K562 (cell line): Measurements from ENCODE around the gene METTL2B. TPM values are rescaled to one million over a fixed set of nuclear protein-coding genes. Genes with fewer than 3 reads are reported as not detected.

Source experiments
- HDAC1 ChIP-seq, 2 experiments: fragments of 450-650 bp; IDR thresholded peaks; 2 replicates each; pipeline ENCODE4 v1.6.1; 2016 to 2017; ENCODE audit warnings: inconsistent platforms in 1 of 2, mild to moderate bottlenecking in 1 of 2, moderate library complexity in 1 of 2
- LEF1 ChIP-seq: fragments of 450-650 bp; IDR thresholded peaks from 2 replicates; pipeline ENCODE4 v1.6.1; 2016; ENCODE audit warnings: mild to moderate bottlenecking
- PCBP2 ChIP-seq: fragments of 200-400 bp; formaldehyde crosslinking; IDR thresholded peaks from 2 replicates; pipeline ENCODE4 v1.6.1; 2018; ENCODE audit warnings: low read length, low read depth, mild to moderate bottlenecking, moderate library complexity; ENCODE audit not compliant: poor library complexity, severe bottlenecking
- SMAD4 ChIP-seq: fragments of 250-450 bp; sonication (Bioruptor Pico); conservative IDR thresholded peaks from 2 replicates; pipeline ENCODE4 v1.8.0; 2021; ENCODE audit warnings: inconsistent platforms, mild to moderate bottlenecking, moderate library complexity
- ZNF282 ChIP-seq: sonication (generic); formaldehyde crosslinking; IDR thresholded peaks from 2 replicates; pipeline ENCODE4 v1.8.1; 2023; ENCODE audit warnings: missing genetic modification reagents
- polyA plus RNA-seq, 8 experiments: library from polyadenylated mRNA; depleted of rRNA in 4 of 8; stranded (reverse) in 5 of 8; unstranded in 3 of 8; fragments of >200 nt; fragmentation: Nextera tagmentation in 2 of 8; fragmentation: Illumina TruSeq in 1 of 8; extraction: Ambion mirVana in 2 of 8; extraction: Trizol in 1 of 8; gene quantifications; 2 replicates each; pipeline versions ENCODE4 v1.2.1 to v1.2.3, GENCODE V29; 2011 to 2014; ENCODE audit warnings: inconsistent platforms in 1 of 8, missing spikeins in 1 of 8
- total RNA-seq, 7 experiments: library from RNA; depleted of rRNA in 6 of 7; stranded (reverse); fragments of >200 nt in 6 of 7; fragmentation: Illumina TruSeq in 2 of 7; extraction: Trizol in 2 of 7; gene quantifications; 2 replicates each; pipeline versions ENCODE4 v1.2.1 to v1.2.3, GENCODE V29; 2011 to 2021; ENCODE audit warnings: low replicate concordance in 1 of 7
- TF ChIP-seq, protein P1 (sequence below): fragments of 450-650 bp; IDR thresholded peaks from 2 replicates; pipeline ENCODE4 v1.6.1; 2016; ENCODE audit warnings: mild to moderate bottlenecking, moderate library complexity
- TF ChIP-seq, protein P2 (sequence below): IDR thresholded peaks from 2 replicates; pipeline ENCODE4 v1.6.1; 2016; ENCODE audit warnings: missing genetic modification characterization, missing compliant biosample characterization
- TF ChIP-seq, protein P3 (sequence below): fragments of 450-650 bp; IDR thresholded peaks from 2 replicates; pipeline ENCODE4 v1.6.1; 2018; ENCODE audit warnings: mild to moderate bottlenecking, low read depth; ENCODE audit not compliant: partially characterized antibody
- TF ChIP-seq, protein P4 (sequence below), 2 experiments: fragments of 450-650 bp; IDR thresholded peaks; 2 replicates each; pipeline ENCODE4 v1.6.1; 2016

The METTL2B gene
- total and polyA plus RNA-seq, 9 of the 15 experiments (the other 6 are each of a cell fraction or from before 2014, with no cell fraction given): 35.9 to 95.7 (median 79.2) TPM

DNA sequence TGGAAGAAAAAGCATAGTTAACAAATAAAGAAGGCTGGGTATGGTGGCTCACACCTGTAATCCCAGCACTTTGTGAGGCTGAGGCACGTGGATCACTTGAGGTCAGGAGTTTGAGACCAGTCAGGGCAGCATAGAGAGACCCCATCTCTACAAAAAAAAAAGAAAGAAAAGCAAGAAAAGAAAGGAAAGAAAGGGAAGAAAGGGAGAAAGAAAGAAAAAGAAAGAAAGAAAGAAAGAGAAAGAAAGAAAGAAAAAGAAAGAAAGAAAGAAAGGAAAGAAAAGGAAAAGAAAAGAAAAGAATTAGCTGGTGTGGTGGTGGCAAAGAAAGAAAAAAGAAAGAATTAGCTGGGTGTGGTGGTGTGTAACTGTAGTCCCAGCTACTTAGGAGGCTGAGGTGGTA, 24.0 kb upstream of the METTL2B start (continued):
- TF ChIP-seq, protein P1, sequence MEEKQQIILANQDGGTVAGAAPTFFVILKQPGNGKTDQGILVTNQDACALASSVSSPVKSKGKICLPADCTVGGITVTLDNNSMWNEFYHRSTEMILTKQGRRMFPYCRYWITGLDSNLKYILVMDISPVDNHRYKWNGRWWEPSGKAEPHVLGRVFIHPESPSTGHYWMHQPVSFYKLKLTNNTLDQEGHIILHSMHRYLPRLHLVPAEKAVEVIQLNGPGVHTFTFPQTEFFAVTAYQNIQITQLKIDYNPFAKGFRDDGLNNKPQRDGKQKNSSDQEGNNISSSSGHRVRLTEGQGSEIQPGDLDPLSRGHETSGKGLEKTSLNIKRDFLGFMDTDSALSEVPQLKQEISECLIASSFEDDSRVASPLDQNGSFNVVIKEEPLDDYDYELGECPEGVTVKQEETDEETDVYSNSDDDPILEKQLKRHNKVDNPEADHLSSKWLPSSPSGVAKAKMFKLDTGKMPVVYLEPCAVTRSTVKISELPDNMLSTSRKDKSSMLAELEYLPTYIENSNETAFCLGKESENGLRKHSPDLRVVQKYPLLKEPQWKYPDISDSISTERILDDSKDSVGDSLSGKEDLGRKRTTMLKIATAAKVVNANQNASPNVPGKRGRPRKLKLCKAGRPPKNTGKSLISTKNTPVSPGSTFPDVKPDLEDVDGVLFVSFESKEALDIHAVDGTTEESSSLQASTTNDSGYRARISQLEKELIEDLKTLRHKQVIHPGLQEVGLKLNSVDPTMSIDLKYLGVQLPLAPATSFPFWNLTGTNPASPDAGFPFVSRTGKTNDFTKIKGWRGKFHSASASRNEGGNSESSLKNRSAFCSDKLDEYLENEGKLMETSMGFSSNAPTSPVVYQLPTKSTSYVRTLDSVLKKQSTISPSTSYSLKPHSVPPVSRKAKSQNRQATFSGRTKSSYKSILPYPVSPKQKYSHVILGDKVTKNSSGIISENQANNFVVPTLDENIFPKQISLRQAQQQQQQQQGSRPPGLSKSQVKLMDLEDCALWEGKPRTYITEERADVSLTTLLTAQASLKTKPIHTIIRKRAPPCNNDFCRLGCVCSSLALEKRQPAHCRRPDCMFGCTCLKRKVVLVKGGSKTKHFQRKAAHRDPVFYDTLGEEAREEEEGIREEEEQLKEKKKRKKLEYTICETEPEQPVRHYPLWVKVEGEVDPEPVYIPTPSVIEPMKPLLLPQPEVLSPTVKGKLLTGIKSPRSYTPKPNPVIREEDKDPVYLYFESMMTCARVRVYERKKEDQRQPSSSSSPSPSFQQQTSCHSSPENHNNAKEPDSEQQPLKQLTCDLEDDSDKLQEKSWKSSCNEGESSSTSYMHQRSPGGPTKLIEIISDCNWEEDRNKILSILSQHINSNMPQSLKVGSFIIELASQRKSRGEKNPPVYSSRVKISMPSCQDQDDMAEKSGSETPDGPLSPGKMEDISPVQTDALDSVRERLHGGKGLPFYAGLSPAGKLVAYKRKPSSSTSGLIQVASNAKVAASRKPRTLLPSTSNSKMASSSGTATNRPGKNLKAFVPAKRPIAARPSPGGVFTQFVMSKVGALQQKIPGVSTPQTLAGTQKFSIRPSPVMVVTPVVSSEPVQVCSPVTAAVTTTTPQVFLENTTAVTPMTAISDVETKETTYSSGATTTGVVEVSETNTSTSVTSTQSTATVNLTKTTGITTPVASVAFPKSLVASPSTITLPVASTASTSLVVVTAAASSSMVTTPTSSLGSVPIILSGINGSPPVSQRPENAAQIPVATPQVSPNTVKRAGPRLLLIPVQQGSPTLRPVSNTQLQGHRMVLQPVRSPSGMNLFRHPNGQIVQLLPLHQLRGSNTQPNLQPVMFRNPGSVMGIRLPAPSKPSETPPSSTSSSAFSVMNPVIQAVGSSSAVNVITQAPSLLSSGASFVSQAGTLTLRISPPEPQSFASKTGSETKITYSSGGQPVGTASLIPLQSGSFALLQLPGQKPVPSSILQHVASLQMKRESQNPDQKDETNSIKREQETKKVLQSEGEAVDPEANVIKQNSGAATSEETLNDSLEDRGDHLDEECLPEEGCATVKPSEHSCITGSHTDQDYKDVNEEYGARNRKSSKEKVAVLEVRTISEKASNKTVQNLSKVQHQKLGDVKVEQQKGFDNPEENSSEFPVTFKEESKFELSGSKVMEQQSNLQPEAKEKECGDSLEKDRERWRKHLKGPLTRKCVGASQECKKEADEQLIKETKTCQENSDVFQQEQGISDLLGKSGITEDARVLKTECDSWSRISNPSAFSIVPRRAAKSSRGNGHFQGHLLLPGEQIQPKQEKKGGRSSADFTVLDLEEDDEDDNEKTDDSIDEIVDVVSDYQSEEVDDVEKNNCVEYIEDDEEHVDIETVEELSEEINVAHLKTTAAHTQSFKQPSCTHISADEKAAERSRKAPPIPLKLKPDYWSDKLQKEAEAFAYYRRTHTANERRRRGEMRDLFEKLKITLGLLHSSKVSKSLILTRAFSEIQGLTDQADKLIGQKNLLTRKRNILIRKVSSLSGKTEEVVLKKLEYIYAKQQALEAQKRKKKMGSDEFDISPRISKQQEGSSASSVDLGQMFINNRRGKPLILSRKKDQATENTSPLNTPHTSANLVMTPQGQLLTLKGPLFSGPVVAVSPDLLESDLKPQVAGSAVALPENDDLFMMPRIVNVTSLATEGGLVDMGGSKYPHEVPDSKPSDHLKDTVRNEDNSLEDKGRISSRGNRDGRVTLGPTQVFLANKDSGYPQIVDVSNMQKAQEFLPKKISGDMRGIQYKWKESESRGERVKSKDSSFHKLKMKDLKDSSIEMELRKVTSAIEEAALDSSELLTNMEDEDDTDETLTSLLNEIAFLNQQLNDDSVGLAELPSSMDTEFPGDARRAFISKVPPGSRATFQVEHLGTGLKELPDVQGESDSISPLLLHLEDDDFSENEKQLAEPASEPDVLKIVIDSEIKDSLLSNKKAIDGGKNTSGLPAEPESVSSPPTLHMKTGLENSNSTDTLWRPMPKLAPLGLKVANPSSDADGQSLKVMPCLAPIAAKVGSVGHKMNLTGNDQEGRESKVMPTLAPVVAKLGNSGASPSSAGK: peak; percentile 53
- TF ChIP-seq SMAD4 (no peak), ZNF282 (CRISPR knock-in tag) (no peak), LEF1 (no peak), HDAC1 (IDR thresholded peaks at IDR 0.05) (0 out of 4 replicates have a peak, but pooled peaks of 1 of the 2 experiments have one; percentile 29), PCBP2 (no peak)
- TF ChIP-seq, protein P2, sequence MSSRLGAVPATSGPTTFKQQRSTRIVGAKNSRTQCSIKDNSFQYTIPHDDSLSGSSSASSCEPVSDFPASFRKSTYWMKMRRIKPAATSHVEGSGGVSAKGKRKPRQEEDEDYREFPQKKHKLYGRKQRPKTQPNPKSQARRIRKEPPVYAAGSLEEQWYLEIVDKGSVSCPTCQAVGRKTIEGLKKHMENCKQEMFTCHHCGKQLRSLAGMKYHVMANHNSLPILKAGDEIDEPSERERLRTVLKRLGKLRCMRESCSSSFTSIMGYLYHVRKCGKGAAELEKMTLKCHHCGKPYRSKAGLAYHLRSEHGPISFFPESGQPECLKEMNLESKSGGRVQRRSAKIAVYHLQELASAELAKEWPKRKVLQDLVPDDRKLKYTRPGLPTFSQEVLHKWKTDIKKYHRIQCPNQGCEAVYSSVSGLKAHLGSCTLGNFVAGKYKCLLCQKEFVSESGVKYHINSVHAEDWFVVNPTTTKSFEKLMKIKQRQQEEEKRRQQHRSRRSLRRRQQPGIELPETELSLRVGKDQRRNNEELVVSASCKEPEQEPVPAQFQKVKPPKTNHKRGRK (tag): peak; percentile 98
- TF ChIP-seq, protein P3, sequence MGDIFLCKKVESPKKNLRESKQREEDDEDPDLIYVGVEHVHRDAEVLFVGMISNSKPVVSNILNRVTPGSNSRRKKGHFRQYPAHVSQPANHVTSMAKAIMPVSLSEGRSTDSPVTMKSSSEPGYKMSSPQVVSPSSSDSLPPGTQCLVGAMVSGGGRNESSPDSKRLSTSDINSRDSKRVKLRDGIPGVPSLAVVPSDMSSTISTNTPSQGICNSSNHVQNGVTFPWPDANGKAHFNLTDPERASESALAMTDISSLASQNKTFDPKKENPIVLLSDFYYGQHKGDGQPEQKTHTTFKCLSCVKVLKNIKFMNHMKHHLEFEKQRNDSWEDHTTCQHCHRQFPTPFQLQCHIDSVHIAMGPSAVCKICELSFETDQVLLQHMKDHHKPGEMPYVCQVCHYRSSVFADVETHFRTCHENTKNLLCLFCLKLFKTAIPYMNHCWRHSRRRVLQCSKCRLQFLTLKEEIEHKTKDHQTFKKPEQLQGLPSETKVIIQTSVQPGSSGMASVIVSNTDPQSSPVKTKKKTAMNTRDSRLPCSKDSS: no peak
- TF ChIP-seq, protein P4, sequence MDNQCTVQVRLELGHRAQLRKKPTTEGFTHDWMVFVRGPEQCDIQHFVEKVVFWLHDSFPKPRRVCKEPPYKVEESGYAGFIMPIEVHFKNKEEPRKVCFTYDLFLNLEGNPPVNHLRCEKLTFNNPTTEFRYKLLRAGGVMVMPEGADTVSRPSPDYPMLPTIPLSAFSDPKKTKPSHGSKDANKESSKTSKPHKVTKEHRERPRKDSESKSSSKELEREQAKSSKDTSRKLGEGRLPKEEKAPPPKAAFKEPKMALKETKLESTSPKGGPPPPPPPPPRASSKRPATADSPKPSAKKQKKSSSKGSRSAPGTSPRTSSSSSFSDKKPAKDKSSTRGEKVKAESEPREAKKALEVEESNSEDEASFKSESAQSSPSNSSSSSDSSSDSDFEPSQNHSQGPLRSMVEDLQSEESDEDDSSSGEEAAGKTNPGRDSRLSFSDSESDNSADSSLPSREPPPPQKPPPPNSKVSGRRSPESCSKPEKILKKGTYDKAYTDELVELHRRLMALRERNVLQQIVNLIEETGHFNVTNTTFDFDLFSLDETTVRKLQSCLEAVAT (IDR thresholded peaks at IDR 0.05): 0 out of 4 replicates have a peak, but pooled peaks have one; percentile 34 to 50
